ENCODE measurements around the gene SLC25A25.
A peak's percentile ranks its signal among the peaks of the same experiment; 100 is the strongest.
"Not testable (repeated sequence)": the region's sequence is repeated elsewhere in the genome, so short reads cannot be mapped to it uniquely, and the experiment has no call there.

The SLC25A25 gene

DNA sequence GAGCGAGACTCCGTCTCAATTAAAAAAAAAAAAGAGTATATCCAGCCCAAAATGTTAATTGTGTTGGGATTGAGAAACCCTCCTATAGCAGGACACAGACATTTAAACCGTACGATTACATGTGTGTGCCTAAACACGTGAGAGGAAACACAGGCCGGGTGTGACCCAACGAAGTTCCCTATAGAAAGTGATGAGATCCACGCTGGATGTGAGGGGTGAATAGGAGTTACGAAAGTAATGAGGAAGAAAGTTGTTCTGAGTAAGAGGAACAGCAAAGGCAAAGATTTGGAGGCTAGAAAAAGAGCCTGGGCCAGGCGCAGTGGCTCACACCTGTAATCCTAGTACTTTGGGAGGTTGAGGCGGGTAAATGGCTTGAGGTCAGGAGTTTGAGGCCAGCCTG lies 14.5 kb upstream of the SLC25A25 start:
- DNase-seq = peak; percentile 94

DNA sequence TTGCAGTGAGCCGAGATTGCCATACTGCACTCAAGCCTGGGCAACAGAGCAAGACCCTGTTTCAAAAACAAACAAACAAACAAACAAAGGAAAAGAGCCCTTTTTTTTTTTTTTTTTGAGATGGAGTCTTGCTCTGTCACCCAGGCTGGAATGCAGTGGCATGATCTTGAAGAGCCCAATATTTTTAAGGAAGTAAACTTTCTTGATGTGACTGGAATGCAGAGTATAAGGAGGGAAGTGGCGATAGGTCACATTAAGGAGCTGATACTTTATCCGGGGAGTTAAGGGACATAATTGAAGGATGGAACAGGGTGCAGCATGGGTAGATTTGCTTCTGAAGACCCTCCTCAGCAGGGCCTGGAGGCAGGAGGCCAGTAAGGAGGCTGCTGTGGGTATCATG lies 13.9 kb upstream of the SLC25A25 start:
- peak; percentile 30 to 45 for DNase-seq

GRCh38 chr9:128055344-128056040 lies 12.5 kb upstream of the SLC25A25 start:
- peak; percentile 43 to 64 for DNase-seq

DNA sequence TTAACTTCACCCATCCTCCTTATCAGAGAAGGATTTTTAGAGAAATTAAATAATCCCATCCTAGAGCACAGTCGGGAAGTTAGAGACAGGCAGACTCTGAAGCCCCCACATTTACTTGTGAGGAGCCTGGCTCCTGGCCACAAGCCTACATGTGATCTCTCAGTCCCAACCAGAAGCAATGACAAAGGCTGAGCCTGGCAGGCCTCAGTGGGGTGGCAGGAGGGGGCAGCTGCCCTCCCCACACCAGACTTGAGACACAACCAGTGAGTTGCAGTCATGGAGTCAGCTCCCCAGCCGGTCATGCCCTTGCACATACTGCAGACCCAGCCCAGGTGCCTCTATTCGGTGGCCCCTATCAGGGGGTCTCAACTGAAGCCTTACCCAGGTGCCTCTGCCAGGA lies 11.9 kb upstream of the SLC25A25 start:
- no peak for DNase-seq

GRCh38 chr9:128056887-128057723 lies 10.9 kb upstream of the SLC25A25 start:
- no peak for DNase-seq

GRCh38 chr9:128057724-128058409 lies 10.2 kb upstream of the SLC25A25 start:
- DNase-seq = no peak

- DNase-seq = no peak
These were observed 8.6 kb upstream of the SLC25A25 start for GRCh38 chr9:128059365-128059983.

DNA sequence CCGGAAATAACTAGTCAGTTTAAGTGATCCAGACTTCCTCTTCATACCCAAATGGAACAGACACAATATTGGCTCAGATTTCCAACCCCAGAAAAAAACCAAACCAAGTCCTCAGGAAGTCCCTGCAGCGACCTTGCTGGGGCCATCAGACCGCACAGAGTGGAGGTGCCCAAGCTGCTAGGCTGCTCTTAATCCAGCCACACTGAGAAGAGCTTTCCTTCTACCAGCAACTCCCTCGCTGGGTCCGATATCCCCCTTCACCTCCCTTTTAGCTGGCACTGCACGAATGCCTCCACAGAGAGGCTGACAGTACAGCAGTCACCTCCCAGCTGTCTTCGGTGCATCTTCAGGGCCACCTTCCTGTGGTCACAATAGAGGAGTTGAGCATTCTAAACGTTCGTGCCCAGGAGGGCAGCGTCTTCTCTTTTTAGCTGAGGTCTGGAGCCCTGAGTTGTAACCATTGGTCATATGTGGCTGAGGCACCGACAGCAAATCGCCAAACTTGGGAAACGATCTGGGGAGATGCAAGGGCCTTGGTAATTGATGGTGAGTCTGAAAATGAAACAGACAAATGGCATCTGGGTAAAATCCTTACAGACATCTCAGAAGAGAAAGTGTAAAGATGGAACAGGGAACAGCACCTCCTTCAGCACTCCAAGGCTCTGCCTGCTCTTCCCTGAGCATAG lies 6.6 kb upstream of the SLC25A25 start:
- DNase-seq = no peak

- no peak for DNase-seq
These were observed 5.8 kb upstream of the SLC25A25 start for GRCh38 chr9:128062279-128062678.

- DNase-seq = no peak
These were observed 4.9 kb upstream of the SLC25A25 start for GRCh38 chr9:128062846-128063831.

GRCh38 chr9:128065907-128066712 lies 1.9 kb upstream of the SLC25A25 start:
- no peak for DNase-seq

GRCh38 chr9:128066713-128067644 lies 1.1 kb upstream of the SLC25A25 start, which contains the start of gene NAIF1:
Gene NAIF1 (minus strand): TSS chr9:128067320. CDS start chr9:128067101, 219 bp downstream.
- peak; percentile 99 to 100 for DNase-seq

- DNase-seq = peak; percentile 63 to 80
These were observed 564 bp downstream of the SLC25A25 start for GRCh38 chr9:128068386-128069205.

- no peak for DNase-seq
These were observed 2.8 kb downstream of the SLC25A25 start for GRCh38 chr9:128070874-128071273.

DNA sequence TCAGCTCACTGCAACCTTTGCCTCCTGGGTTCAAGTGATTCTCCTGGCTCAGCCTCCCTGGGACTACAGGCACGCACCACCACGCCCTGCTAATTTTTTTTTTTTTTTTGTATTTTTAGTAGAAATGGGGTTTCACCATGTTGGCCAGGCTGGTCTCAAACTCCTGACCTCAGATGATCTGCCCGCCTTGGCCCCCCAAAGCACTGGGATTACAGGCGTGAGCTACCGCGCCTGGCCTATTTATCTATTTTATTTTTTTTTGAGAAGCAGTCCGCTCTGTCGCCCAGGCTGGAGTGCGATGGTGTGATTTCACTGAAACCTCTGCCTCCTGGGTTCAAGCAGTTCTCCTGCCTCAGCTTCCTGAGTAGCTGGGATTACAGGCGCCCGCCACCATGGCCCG lies 3.4 kb downstream of the SLC25A25 start:
- DNase-seq = not testable (repeated sequence)

DNA sequence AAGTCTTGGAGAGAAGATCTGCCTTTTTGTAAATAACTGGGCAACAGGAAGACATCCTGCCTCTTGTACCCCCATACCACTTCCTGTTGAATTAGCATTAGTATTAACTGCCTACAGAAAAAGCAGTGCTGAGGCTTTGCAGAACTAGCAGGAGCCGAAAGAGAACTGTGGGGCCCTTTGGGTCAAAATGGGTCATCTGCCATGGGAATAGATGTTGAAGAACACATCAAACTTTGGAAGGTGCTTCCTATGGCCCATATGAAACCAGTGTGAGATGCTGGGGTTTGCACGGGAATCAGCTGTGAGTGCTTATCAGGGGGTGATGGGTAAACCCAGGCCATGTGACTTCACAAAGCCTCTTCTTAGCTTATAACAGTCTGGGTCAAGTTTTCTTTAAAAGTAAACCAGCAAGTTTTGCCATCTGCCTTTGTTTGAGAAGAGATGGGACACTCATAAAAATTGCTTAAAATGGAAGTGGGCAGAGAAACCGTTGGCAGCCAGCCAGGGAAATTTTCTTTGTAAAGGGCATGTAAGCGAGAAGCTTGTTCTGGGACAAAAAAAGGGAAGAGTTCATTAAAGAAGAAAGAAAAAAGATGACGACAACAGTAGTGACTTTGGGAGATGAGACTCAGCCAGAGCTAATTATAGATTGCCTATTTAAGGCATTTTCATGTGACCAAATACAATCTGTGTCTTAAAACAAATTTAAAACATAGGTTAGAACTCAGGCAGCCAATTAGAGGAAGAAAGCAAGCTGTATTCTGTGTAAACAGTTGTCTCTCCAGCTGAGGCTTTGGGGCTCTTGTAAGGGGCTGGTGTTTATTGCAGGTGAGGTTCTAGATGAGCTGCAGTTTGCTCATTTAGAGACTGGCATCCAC lies 4.4 kb downstream of the SLC25A25 start:
- DNase-seq = peak; percentile 95 to 99

GRCh38 chr9:128073253-128073886 lies 5.3 kb downstream of the SLC25A25 start:
- no peak for DNase-seq
